IPS-NIHi7 (cell line): ENCODE measurements around the gene MCFD2.

Source experiments
- DNase-seq: peaks from one replicate; pipeline ENCODE4 v3.0.0; 2012; ENCODE audit warnings: mixed read lengths; ENCODE audit errors: extremely low spot score

The MCFD2 gene

GRCh38 chr2:46915281-46915810 is at the start of gene MCFD2:
Gene MCFD2, minus strand, starts transcription at chr2:46915806. Its CDS starts 6,635 bp downstream, at chr2:46909171.
- DNase-seq: no peak

GRCh38 chr2:46964835-46965560 is 49.4 kb upstream of the MCFD2 start:
- DNase-seq: no peak

- DNase-seq: no peak
Measured at GRCh38 chr2:46963941-46964673, 48.5 kb upstream of the MCFD2 start.

GRCh38 chr2:46963210-46963609 is 47.6 kb upstream of the MCFD2 start:
- no peak for DNase-seq

DNA sequence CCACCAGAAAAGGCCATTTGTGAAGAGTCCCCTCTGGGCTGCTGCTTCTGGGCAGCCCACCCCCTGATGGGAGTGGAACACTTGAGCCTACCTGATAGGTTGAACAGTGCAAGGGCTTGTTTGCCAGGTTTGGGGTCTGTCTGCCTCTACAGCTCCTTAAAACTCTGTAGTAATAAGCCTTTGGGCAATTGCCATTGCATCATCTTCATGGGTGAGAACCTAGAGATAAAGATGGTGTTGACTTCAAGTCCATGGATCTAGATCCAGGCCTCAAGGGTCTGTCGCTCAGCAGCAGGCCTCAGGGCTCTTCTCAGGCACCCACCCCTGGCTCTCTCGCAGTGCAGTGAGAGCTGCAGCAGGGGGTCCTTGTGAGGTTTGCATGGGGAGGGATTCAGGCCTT is 47.1 kb upstream of the MCFD2 start:
- no peak for DNase-seq

GRCh38 chr2:46960618-46961017 is 45.0 kb upstream of the MCFD2 start:
- no peak for DNase-seq

DNA sequence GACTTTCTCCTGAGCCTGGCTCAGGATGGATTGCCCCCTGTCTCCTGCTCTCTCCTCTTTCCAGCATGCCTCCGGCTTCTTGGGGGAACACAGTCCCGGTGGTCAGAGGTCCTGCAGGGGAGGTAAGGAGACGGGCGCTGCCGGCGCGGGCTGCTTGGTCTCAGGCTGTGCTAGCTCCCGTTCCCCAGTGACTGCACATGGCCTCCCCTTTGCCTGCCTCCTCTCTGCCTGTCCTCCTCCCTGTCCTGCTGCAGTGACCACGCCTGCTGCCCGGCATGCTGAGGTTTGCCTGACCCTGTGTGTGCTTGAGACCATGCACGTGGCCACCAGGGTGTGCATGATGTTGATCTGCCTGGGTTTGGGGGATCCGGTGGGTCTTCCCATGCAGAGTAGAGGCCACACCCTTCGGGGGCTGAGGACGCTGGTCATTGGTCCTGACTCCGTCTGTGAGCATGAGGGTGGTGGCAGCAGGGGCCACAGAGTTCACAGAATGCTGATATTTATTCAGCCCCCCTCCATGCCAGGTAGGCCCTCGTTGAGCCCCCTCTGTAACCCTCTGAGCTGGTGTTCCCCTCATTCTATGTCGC is 42.9 kb upstream of the MCFD2 start:
- DNase-seq: no peak

GRCh38 chr2:46956981-46957531 is 41.5 kb upstream of the MCFD2 start:
- no peak for DNase-seq

DNA sequence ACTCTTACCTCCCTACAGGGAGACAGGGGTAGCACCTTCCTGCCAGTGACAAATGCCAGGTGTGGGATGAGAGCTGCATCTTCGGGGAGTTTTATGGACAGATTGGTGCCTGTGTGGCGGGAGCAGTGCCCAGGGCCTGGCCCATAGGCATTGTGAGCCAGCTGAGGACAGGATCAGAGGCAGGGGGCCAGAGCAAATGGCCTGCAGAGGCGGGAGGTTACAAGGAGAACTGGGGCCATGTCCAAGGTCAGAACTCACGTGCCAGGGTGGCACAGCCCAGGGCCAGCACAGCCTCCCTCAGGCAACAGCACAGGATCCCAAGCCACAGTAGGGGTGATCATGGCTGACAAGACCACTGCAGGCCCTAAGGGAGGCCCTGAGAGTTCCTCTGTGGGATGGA is 40.2 kb upstream of the MCFD2 start:
- DNase-seq: no peak

DNA sequence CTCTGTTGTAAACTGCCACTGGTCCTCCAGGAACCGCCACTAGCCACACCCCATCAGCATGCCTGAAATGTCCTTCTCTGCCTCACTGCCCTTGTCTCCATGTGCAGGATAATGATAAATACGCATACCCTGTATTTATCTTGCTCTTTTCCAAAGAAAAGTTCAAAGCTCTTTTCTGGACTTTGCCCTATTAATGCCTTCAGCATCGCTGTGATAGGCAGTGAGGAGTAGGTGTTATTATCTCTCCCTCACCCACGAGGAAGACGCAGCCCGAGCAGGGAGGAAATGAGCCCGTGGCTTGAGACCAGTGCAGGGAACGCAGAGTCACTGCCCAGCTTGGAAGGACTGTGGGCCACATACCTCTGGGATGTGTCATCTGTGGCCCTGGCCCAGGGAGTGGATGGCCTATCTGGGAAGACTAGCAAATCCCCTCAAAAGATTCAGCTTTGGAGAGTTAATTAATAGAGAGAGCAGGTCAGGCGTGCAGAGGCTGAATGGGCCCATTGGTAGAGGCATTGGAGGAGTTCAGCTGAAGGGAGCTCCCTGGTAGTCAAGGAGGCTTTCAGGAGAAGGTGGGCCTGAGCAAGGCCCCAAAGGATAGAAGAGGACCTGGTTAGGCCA is 39.5 kb upstream of the MCFD2 start:
- DNase-seq: peak; percentile 62

DNA sequence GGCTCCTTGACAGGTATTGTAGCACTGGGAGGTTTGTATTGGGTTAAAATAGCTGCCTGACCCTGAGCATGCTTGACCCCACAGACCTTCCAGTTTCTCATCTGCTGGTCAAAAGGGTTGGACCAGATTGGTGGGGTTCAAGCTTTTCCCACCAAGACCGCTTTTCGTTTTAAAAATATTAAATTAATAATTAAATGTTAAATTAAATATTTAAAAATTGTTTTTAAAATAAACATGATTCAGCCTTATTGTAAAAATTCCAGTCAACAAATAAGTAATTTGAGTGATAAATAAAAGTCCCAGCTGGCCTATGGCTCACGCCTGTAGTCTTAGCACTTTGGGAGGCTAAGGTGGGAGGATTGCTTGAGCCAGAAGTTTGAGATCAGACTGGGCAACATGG is 36.6 kb upstream of the MCFD2 start:
- DNase-seq: no peak

- DNase-seq: no peak
Measured at GRCh38 chr2:46951290-46952064, 35.9 kb upstream of the MCFD2 start.

DNA sequence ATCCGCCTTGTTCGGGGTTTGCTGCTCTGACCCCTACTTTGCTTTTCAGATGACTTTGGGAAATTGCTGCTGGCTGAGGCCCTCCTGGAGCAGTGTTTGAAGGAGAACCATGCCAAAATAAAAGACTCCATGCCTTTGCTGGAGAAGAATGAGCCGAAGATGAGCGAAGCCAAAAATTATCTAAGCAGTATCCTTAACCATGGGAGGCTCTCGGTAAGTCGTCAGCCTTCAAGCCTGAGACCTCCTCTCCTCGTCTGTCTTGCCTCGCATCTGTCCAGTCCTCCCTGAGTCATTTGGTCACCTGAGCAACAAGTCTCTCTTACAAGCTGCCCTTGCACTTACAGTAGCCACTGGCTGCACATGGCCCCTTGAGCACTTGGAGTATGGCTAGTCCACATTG is 34.7 kb upstream of the MCFD2 start:
- no peak for DNase-seq

- no peak for DNase-seq
Measured at GRCh38 chr2:46947841-46948240, 32.2 kb upstream of the MCFD2 start.

GRCh38 chr2:46945671-46946070 is 30.1 kb upstream of the MCFD2 start:
- no peak for DNase-seq

DNA sequence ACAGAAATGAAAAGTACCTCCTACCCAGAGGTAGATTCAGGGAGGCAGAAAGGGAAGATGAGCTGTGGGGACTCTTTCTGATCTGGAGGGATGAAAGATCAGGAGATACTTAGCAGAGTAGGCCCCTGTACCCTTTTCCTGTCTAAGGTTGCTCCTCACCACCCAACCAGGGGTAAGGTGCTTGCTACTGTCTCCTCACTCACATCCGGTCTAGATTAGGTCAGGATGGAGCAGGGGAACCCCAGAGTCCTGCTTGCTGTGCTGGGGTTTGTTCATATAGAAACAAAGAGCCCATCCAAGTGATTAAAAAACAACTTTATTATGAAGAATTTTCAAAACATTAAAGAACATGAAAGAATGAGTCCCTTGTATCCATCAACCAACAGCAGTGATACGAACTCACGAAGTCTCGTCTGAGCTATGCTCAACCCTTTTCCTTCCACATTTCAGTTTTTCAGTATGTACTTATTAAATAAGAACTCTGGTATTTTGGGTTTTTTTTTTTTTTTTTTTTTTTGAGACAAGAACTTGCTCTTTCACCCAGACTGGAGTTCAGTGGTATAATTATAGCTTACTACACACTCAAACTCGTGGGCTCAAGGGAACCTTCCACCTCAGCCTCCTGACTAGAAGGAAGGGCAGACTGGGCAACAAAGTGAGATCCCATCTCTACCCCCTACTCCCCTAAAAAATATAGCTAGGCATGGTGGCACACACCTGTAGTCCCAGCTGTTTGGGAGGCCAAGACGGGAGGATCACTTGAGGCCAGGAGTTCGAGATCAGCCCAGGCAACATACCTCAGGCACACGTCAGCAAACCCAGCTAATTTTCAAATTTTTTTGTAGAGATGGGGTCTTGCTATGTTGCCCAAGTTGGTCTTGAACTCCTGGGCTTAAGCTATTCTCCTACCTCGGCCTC is 28.5 kb upstream of the MCFD2 start:
- no peak for DNase-seq

GRCh38 chr2:46942891-46943626 is 27.5 kb upstream of the MCFD2 start:
- no peak for DNase-seq

DNA sequence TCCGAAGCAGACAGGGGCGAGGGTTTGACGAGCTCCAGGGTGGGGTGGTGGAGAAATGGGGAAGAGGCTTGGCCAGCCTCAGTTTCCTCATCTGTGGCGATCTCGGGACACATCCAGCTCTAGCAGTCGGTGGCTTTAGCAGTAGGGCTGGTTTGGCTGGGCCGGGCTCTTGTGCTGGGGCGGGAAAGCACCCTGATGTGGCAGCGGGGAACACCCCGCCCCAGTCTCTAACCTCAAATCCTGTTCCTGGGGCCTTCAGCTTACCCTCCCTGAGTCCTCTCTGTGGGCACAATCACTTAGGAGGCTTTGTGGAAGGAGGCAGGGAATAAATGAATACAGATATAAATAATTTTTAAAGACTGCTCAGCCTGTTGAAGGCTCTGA is 26.5 kb upstream of the MCFD2 start:
- DNase-seq: no peak

DNA sequence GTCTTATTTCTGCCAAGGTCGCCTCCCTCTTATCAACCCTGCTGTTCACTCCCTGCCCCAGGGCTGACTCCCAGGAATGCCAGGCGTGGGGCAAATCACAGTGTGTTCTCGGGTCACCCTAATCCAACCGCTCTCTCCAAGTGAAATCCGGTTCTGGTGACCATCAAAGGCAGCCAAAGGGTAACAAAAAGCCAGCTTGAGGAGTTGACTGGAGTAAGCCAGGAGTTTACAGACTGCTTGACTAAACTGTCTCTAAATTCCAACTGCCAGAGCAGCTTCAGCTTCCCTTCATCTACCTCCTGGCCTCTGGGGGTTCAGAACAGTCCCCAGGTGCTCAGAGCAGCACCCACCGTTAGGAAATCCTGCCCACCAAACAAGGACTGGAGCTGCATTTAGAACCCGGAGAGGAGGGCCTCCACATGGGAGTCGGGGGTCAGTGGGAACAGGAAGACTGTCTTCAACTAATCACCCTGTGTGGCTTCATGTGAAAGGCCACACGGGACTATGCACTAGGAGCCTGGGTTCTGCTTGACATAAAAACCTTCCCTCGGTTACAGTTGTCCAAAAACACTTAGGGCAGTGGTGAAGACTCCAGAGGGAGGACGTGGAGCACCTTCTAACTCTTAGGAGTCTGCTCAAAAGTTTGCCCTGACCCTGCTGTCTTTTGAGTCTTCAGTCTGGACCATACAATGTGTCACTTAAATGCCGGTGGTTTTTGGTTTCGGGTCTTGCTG is 24.2 kb upstream of the MCFD2 start:
- DNase-seq: no peak
